ENCODE data around the gene NLRP10. TPM values are rescaled to one million over a fixed set of nuclear protein-coding genes. Genes with fewer than 3 reads are reported as not detected.

NLRP10 gene
- total and polyA plus RNA-seq, 7 donors, result not detected

DNA sequence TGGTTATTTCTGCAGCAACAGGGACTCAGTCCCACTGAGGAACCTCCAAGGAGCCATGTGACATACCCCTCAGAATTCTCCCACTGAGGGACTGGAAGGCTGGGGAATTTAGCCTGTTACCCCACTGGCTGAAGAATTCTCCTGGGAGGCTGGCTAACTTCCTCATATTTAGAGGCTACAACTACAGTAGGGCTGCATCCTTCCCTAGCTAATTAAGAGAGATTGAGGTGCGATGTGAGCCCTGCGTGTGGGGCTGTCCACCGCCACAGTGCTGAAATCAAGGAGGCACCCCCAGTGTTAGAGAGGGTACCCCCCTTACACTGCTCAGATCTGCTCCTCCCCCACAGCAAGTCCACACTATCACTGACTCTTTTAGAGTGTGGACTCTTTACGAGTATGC lies 43.0 kb upstream of the NLRP10 start:
- H3K36me3 ChIP-seq, result no peaks in the 10 kb centered on the region
- DNase-seq, result no peak
- no peaks in the 10 kb centered on the region for H3K4me1 ChIP-seq
- WGBS, 2 donors, result 38 to 53% methylated on average over 4 of the region's 4 CpGs
- no peak overlapping the region for H3K4me3 ChIP-seq
- H3K27ac ChIP-seq, result no peak overlapping the region
- TF ChIP-seq, protein P1, sequence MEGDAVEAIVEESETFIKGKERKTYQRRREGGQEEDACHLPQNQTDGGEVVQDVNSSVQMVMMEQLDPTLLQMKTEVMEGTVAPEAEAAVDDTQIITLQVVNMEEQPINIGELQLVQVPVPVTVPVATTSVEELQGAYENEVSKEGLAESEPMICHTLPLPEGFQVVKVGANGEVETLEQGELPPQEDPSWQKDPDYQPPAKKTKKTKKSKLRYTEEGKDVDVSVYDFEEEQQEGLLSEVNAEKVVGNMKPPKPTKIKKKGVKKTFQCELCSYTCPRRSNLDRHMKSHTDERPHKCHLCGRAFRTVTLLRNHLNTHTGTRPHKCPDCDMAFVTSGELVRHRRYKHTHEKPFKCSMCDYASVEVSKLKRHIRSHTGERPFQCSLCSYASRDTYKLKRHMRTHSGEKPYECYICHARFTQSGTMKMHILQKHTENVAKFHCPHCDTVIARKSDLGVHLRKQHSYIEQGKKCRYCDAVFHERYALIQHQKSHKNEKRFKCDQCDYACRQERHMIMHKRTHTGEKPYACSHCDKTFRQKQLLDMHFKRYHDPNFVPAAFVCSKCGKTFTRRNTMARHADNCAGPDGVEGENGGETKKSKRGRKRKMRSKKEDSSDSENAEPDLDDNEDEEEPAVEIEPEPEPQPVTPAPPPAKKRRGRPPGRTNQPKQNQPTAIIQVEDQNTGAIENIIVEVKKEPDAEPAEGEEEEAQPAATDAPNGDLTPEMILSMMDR (IDR thresholded peaks at IDR 0.05), result no peak
- TF ChIP-seq EP300 (IDR thresholded peaks at IDR 0.05), result no peak
- no peak for TF ChIP-seq POLR2A (IDR thresholded peaks at IDR 0.05)
- TF ChIP-seq POLR2AphosphoS5 (IDR thresholded peaks at IDR 0.05), result no peak
- intact Hi-C loops (cut with DNase I), result loop anchor here (10.0 kb wide), 1 partner anchor 257 kb away; the partner anchor contains the start of gene LMO1
- H3K9me3 ChIP-seq, result no peaks in the 10 kb centered on the region
- H3K27me3 ChIP-seq, result no peaks in the 10 kb centered on the region

DNA sequence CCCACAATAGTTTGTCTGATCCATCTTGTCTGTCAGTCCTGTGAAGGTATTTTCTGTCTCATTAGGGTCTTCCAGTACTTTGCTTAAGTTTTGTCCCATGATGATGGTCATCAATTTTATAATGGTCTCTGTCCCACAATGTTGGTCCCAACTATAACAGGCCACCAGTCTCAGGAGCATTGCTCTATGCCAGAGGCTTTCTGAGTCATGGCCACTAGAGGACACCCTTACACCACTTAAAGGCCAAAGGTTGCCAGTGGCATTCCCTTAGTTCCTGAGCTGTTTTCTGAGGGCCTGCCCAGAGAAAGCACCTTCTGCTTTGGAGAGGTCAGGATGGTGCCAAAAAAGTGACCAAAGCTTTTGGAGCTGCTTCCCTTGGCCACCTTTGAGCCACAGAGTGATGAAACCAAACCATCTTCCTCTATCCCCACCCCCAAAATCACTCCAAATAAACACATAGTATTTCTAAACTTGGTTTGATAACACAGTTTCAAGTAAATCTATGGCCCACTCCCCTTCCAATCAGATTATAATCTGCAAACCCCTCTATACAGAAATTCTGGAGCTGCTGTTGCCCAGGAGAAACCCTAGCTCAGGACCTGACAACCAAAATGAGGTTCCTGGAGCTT lies 41.2 kb upstream of the NLRP10 start:
- no peak overlapping the region for H3K27ac ChIP-seq
- intact Hi-C loops (cut with DNase I), result loop anchor here (1.0 to 10.0 kb wide), 4 partner anchors 27 to 258 kb away; partner anchors contain the start of gene LMO1
- no peaks in the 10 kb centered on the region for H3K27me3 ChIP-seq
- TF ChIP-seq POLR2AphosphoS5 (IDR thresholded peaks at IDR 0.05), result no peak
- TF ChIP-seq POLR2A (IDR thresholded peaks at IDR 0.05), result no peak
- no peak for TF ChIP-seq EP300 (IDR thresholded peaks at IDR 0.05)
- TF ChIP-seq, protein P1 (IDR thresholded peaks at IDR 0.05), result peak; percentile 56 to 79 (median 70)
- no peaks in the 10 kb centered on the region for H3K9me3 ChIP-seq
- no peaks in the 10 kb centered on the region for H3K4me1 ChIP-seq
- DNase-seq, result peak; percentile 74
- H3K36me3 ChIP-seq, result no peaks in the 10 kb centered on the region
- H3K4me3 ChIP-seq, result no peak overlapping the region

GRCh38 chr11:8005556-8005955 lies 40.3 kb upstream of the NLRP10 start:
- intact Hi-C loops (cut with DNase I), result loop anchor here (10.0 kb wide), 1 partner anchor 259 kb away; the partner anchor contains the start of gene LMO1
- Histone ChIP-seq H3K9me3 (no peaks in the 10 kb centered on the region), H3K4me3 (no peak overlapping the region), H3K4me1 (no peaks in the 10 kb centered on the region), H3K27me3 (no peaks in the 10 kb centered on the region), H3K27ac (no peak overlapping the region), H3K36me3 (no peaks in the 10 kb centered on the region)
- DNase-seq, result no peak
- TF ChIP-seq POLR2AphosphoS5 (IDR thresholded peaks at IDR 0.05), result no peak
- TF ChIP-seq, protein P1 (IDR thresholded peaks at IDR 0.05), result no peak
- TF ChIP-seq POLR2A (IDR thresholded peaks at IDR 0.05), result no peak
- TF ChIP-seq EP300 (IDR thresholded peaks at IDR 0.05), result no peak

DNA sequence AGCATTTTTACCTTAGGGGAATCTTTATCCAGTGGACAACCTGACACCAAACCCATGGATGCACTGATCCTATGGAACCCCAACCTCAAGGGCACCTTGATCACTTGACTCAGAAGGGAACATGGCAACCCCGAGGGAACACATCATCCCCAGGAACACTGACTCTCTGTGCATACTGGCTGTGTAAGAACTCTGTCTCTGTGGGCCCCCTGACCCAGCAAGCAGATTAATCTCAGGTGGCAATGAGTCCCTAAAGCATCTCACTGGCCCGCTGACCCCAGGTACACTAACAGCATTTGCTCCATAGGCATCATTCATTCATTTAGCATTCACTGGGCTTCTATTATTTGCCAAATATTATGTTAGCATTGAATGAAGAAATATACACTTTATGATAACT lies 38.8 kb upstream of the NLRP10 start:
- no peaks in the 10 kb centered on the region for H3K27me3 ChIP-seq
- peaks cover 0 to 10% (median 3%) of the 10 kb centered on the region in 4 donors for H3K36me3 ChIP-seq
- TF ChIP-seq POLR2A (IDR thresholded peaks at IDR 0.05) (no peak), POLR2AphosphoS5 (IDR thresholded peaks at IDR 0.05) (no peak), EP300 (IDR thresholded peaks at IDR 0.05) (no peak)
- TF ChIP-seq, protein P1 (IDR thresholded peaks at IDR 0.05), result no peak
- no peak for DNase-seq
- H3K27ac ChIP-seq, result no peak overlapping the region
- no peak overlapping the region for H3K4me3 ChIP-seq
- 86 to 91% methylated on average over 2 of the region's 2 CpGs for WGBS, 2 donors
- intact Hi-C loops (cut with DNase I), result loop anchor here (10.0 kb wide), 1 partner anchor 261 kb away; the partner anchor contains the start of gene LMO1
- H3K4me1 ChIP-seq, result no peaks in the 10 kb centered on the region
- H3K9me3 ChIP-seq, result no peaks in the 10 kb centered on the region
